IMR-90 (cell line): ENCODE measurements around the gene SOX5.

ENCODE experiments used
- BHLHE40 ChIP-seq: fragments of 150-350 bp; IDR thresholded peaks from 2 replicates; pipeline ENCODE4 v1.6.1; 2016; ENCODE audit warnings: mild to moderate bottlenecking, low read depth, low read length
- CEBPB ChIP-seq: IDR thresholded peaks from 2 replicates; pipeline ENCODE4 v1.6.1; 2012; ENCODE audit warnings: low read depth, low read length, improper control_type of control experiment
- CHD1 ChIP-seq: IDR thresholded peaks from 2 replicates; pipeline ENCODE4 v1.6.1; 2012; ENCODE audit warnings: low read depth, low read length, improper control_type of control experiment
- FOS ChIP-seq: fragments of 150-350 bp; IDR thresholded peaks from 2 replicates; pipeline ENCODE4 v1.6.1; 2016; ENCODE audit warnings: low read depth, low read length
- MAFK ChIP-seq: IDR thresholded peaks from 2 replicates; pipeline ENCODE4 v1.6.1; 2012; ENCODE audit warnings: low read depth, low read length, improper control_type of control experiment
- MXI1 ChIP-seq: IDR thresholded peaks from 2 replicates; pipeline ENCODE4 v1.6.1; 2012; ENCODE audit warnings: low read depth, mild to moderate bottlenecking, low read length, moderate library complexity, borderline replicate concordance
- POLR2A ChIP-seq: IDR thresholded peaks from 2 replicates; pipeline ENCODE4 v1.6.1; 2012; ENCODE audit warnings: mild to moderate bottlenecking, low read depth, low read length
- RAD21 ChIP-seq: IDR thresholded peaks from 2 replicates; pipeline ENCODE4 v1.6.1; 2012; ENCODE audit warnings: low read length, improper control_type of control experiment
- RCOR1 ChIP-seq: IDR thresholded peaks from 2 replicates; pipeline ENCODE4 v1.6.1; 2012; ENCODE audit warnings: mild to moderate bottlenecking, low read length, improper control_type of control experiment; ENCODE audit not compliant: insufficient replicate concordance
- RFX5 ChIP-seq: IDR thresholded peaks from 2 replicates; pipeline ENCODE4 v1.8.0; 2012; ENCODE audit warnings: low read depth, mild to moderate bottlenecking, low read length, moderate library complexity
- SMC3 ChIP-seq: fragments of 150-350 bp; IDR thresholded peaks from 2 replicates; pipeline ENCODE4 v1.6.1; 2016; ENCODE audit warnings: low read depth, mild to moderate bottlenecking, antibody characterized with exemption, low read length, moderate library complexity
- TF ChIP-seq, protein P1 (sequence below): conservative IDR thresholded peaks from 2 replicates; pipeline ENCODE4 v1.5.1; 2012; ENCODE audit warnings: mild to moderate bottlenecking, low read depth, low read length, improper control_type of control experiment
- TF ChIP-seq, protein P2 (sequence below): fragments of 150-350 bp; IDR thresholded peaks from 2 replicates; pipeline ENCODE4 v1.6.1; 2017; ENCODE audit warnings: mild to moderate bottlenecking, antibody characterized with exemption, low read length, low read depth
- TF ChIP-seq, protein P3 (sequence below): fragments of 150-350 bp; IDR thresholded peaks from 2 replicates; pipeline ENCODE4 v1.6.1; 2016; ENCODE audit warnings: low read depth, mild to moderate bottlenecking, low read length, moderate library complexity, borderline replicate concordance

DNA sequence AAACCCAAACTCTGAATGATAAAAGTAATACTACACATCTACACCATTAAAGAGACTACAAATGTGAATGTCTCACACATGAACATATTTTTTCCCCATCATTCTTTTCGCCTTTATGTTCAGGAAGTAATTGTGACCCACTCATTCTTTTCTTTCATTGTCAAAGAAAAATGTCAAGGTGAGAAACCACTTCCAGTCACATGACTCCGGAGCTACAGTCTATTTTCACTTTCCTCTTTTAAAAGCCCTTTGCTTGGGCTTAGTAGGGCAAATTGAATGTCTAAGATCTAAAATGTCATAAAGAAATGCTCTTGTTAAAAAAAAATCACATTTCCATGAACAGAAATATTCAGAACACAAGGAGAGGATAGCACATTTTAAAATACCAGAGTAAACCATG is 461.3 kb downstream of the SOX5 start:
- TF ChIP-seq, protein P1, sequence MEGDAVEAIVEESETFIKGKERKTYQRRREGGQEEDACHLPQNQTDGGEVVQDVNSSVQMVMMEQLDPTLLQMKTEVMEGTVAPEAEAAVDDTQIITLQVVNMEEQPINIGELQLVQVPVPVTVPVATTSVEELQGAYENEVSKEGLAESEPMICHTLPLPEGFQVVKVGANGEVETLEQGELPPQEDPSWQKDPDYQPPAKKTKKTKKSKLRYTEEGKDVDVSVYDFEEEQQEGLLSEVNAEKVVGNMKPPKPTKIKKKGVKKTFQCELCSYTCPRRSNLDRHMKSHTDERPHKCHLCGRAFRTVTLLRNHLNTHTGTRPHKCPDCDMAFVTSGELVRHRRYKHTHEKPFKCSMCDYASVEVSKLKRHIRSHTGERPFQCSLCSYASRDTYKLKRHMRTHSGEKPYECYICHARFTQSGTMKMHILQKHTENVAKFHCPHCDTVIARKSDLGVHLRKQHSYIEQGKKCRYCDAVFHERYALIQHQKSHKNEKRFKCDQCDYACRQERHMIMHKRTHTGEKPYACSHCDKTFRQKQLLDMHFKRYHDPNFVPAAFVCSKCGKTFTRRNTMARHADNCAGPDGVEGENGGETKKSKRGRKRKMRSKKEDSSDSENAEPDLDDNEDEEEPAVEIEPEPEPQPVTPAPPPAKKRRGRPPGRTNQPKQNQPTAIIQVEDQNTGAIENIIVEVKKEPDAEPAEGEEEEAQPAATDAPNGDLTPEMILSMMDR, result no peak
- TF ChIP-seq POLR2A (no peak), RCOR1 (no peak), CHD1 (no peak), RAD21 (no peak), CEBPB (no peak), MAFK (no peak), SMC3 (no peak), FOS (no peak), RFX5 (no peak), MXI1 (no peak), BHLHE40 (no peak)
- TF ChIP-seq, protein P2, sequence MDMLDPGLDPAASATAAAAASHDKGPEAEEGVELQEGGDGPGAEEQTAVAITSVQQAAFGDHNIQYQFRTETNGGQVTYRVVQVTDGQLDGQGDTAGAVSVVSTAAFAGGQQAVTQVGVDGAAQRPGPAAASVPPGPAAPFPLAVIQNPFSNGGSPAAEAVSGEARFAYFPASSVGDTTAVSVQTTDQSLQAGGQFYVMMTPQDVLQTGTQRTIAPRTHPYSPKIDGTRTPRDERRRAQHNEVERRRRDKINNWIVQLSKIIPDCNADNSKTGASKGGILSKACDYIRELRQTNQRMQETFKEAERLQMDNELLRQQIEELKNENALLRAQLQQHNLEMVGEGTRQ, result no peak
- TF ChIP-seq, protein P3, sequence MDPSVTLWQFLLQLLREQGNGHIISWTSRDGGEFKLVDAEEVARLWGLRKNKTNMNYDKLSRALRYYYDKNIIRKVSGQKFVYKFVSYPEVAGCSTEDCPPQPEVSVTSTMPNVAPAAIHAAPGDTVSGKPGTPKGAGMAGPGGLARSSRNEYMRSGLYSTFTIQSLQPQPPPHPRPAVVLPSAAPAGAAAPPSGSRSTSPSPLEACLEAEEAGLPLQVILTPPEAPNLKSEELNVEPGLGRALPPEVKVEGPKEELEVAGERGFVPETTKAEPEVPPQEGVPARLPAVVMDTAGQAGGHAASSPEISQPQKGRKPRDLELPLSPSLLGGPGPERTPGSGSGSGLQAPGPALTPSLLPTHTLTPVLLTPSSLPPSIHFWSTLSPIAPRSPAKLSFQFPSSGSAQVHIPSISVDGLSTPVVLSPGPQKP, result no peak
